SJSA1 (cell line): ENCODE measurements around the gene BTRC. TPM values are rescaled to one million over a fixed set of nuclear protein-coding genes. Genes with fewer than 3 reads are reported as not detected.
"Not testable (repeated sequence)": the region's sequence is repeated elsewhere in the genome, so short reads cannot be mapped to it uniquely, and the experiment has no call there.

Experiments used
- DNase-seq, 2 experiments: peaks; one replicate each; pipeline ENCODE4 v3.0.0-alpha.2; 2015 to 2020; ENCODE audit warnings: low spot score in 2 of 2, low read depth in 1 of 2
- H3K27ac ChIP-seq: fragments of 250-450 bp; sonication (Bioruptor Pico); 2 replicates; pipeline ENCODE4 v1.5.1; 2020; ENCODE audit warnings: mild to moderate bottlenecking, moderate library complexity
- H3K27me3 ChIP-seq: fragments of 250-450 bp; sonication (Bioruptor Pico); replicated peaks from 2 replicates; pipeline ENCODE4 v1.5.1; 2020; ENCODE audit warnings: mild to moderate bottlenecking, moderate library complexity
- H3K36me3 ChIP-seq: fragments of 250-450 bp; sonication (Bioruptor Pico); 2 replicates; pipeline ENCODE4 v1.5.1; 2020; ENCODE audit warnings: mild to moderate bottlenecking
- H3K4me1 ChIP-seq: fragments of 250-450 bp; sonication (Bioruptor Pico); replicated peaks from 2 replicates; pipeline ENCODE4 v1.6.1; 2021; ENCODE audit warnings: mild to moderate bottlenecking
- H3K4me3 ChIP-seq: fragments of 250-450 bp; sonication (Bioruptor Pico); 2 replicates; pipeline ENCODE4 v1.5.1; 2020; ENCODE audit warnings: mild to moderate bottlenecking
- H3K9me3 ChIP-seq: fragments of 250-450 bp; sonication (Bioruptor Pico); replicated peaks from 2 replicates; pipeline ENCODE4 v1.5.1; 2020; ENCODE audit warnings: mild to moderate bottlenecking
- total RNA-seq: library from RNA; depleted of rRNA; stranded (reverse); fragments of >200 nt; shearing (Covaris generic); gene quantifications from 2 replicates; pipeline ENCODE4 v1.2.3, GENCODE V29; 2014; rRNA removed

The BTRC gene
- 11.7 and 13.4 TPM in 2 replicates for total RNA-seq

DNA sequence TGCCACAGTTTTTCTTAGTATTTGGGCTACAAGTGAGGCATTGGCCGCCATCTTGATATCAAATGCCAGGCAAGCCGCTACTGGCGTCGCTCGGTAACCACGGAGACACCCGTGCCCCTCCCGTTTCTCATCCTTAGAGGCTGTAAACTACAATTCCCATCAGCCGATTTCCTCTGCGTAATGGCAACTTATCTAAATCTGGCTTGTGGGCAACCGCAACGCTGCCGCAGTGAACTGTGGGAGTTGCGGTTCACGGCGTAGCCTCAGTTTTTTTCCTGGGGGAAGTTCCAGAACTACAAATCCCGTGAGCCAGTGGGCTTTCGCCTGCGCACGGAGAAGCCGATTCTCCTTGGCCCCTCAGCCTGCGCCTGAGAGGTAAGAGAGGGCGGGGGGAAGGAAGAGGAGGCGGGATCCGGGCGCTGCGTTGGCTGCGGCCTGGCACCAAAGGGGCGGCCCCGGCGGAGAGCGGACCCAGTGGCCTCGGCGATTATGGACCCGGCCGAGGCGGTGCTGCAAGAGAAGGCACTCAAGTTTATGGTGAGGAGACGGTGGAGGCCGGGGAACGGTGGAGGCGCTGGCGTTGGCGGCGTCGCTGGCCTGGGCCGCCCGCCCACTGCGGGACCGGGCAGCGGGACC is at the start of gene BTRC:
Gene BTRC, plus strand, starts transcription at position 474 of the 636 bp plus-strand sequence. Its CDS starts 16 bp downstream, at position 490.
- peaks cover 15% of the 10 kb centered on the region for H3K36me3 ChIP-seq
- H3K9me3 ChIP-seq = no peaks in the 10 kb centered on the region
- peak within 1 kb of the TSS; percentile 46 for H3K27ac ChIP-seq
- DNase-seq = peak; percentile 98
- peaks cover 3% of the 10 kb centered on the region; the same call in 1 of the 2 replicates for H3K27me3 ChIP-seq
- H3K4me1 ChIP-seq = peaks cover 23% of the 10 kb centered on the region
- H3K4me3 ChIP-seq = peak within 1 kb of the TSS; percentile 74

DNA sequence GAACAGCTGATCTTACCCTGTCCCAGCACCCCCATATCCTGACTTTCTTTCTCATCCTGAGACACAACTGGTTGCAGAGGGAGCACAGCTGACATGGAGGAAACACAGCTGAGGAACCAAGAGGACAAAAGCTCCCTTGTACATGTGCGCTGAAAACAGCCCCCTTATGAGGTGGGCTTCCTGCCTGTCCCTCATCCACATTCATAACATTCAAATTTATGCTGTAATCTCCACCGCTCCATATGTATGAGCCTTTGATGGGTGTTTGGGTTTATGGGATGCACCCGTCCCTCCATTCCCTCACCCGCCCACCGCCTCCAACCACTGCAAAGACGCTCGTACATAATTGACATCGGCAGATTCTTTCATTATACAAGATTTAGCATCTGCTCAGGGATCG is 49.6 kb upstream of the BTRC start:
- H3K27me3 ChIP-seq = peaks cover 38% of the 10 kb centered on the region
- no peak for DNase-seq
- H3K36me3 ChIP-seq = no peaks in the 10 kb centered on the region
- H3K4me1 ChIP-seq = no peaks in the 10 kb centered on the region
- H3K9me3 ChIP-seq = no peaks in the 10 kb centered on the region
- H3K4me3 ChIP-seq = no peak overlapping the region
- H3K27ac ChIP-seq = no peak overlapping the region

- no peak overlapping the region for H3K27ac ChIP-seq
- no peak overlapping the region for H3K4me3 ChIP-seq
- peaks cover 50% of the 10 kb centered on the region for H3K27me3 ChIP-seq
- H3K4me1 ChIP-seq = no peaks in the 10 kb centered on the region
- no peaks in the 10 kb centered on the region for H3K36me3 ChIP-seq
- no peak for DNase-seq
- H3K9me3 ChIP-seq = no peaks in the 10 kb centered on the region
Observed at GRCh38 chr10:101305320-101306241, 48.4 kb upstream of the BTRC start.

- no peak overlapping the region for H3K4me3 ChIP-seq
Observed at GRCh38 chr10:101308051-101308450, 45.9 kb upstream of the BTRC start.

DNA sequence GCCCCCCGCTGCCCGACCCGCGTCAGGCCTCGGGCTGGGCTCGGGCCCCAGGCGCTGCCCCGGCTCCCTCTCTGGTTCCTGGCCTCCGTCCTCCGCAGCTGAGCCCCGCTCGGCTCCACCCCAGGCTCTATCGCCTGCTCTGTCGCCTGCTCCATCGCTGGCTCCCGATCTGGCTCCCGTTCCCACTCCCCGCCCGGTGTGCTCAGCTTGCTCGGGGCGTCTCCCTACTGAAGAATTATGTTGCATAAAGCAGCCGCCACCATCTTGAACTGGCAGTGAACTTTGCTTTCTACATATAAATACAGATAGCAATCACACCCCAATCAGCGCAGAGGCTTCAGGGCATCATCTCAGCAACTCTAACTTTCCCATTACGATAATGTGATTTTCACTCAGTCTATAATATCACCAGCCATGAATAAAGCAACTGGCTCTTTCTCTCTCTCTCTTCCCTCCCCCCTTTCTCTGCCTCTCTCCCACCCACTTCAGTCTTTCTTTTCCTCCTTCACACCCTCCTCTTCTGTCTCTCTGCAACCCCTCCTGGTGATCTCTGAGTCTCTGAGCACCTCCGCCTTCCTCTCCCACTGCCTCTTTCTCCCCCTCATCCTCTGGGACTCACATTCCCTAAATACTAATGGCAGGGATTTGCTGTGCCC is 43.3 kb upstream of the BTRC start:
- H3K4me1 ChIP-seq = no peaks in the 10 kb centered on the region
- H3K9me3 ChIP-seq = no peaks in the 10 kb centered on the region
- no peaks in the 10 kb centered on the region for H3K36me3 ChIP-seq
- H3K27ac ChIP-seq = no peak overlapping the region
- H3K27me3 ChIP-seq = peaks cover 54% of the 10 kb centered on the region
- H3K4me3 ChIP-seq = no peak overlapping the region
- no peak for DNase-seq

More at GRCh38 chr10:101308051-101308450, 45.9 kb upstream of the BTRC start:
- no peaks in the 10 kb centered on the region for H3K36me3 ChIP-seq
- DNase-seq = no peak
- peaks cover 59% of the 10 kb centered on the region for H3K27me3 ChIP-seq
- H3K4me1 ChIP-seq = no peaks in the 10 kb centered on the region
- no peaks in the 10 kb centered on the region for H3K9me3 ChIP-seq
- no peak overlapping the region for H3K27ac ChIP-seq

DNA sequence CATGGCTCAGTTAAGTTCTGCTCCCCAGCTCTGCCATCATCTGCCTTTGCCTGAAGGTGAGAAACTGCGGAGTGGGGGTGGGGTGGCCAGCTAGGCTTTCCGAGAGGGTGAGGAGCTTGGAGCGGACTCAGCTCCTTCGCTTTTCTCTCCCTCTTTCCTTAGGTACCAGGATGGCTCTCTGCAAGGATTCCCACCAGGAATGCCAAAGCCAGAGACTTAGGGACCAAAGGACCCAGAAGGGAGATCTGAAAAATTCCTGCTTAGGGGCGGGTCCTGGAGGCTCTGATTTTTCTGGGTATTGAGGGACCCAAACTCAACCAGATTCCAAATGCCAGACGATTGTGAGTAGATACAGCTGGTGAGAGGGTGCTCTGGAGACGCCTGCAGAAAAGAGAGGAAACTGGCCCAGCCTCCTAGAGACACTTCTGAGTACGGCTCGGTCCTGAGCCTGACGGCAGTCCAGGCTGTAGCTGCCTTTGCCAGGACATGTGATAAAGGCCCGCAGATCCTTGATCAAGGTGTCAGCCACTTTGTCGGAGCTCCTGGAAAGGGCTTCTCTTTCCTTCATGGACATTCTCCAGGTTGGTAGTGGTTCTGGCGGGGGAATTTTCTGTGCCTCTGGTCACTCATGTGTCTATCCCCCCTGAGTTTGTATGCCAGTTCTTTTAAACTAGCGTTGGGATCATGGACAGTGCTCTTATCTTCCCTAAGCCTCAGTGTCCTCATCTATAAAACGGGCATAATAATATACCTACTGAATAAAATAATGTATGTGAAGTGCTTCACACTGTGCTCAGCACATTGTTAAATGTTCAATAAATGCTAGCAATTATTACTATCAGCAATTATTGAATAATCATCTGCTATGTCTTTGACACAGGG is 42.5 kb upstream of the BTRC start:
- H3K27me3 ChIP-seq = peaks cover 53% of the 10 kb centered on the region
- DNase-seq = no peak
- no peak overlapping the region for H3K27ac ChIP-seq
- H3K36me3 ChIP-seq = no peaks in the 10 kb centered on the region
- H3K4me1 ChIP-seq = no peaks in the 10 kb centered on the region
- no peaks in the 10 kb centered on the region for H3K9me3 ChIP-seq
- H3K4me3 ChIP-seq = no peak overlapping the region

- Histone ChIP-seq H3K9me3 (no peaks in the 10 kb centered on the region), H3K4me1 (no peaks in the 10 kb centered on the region), H3K4me3 (no peak overlapping the region), H3K36me3 (no peaks in the 10 kb centered on the region), H3K27me3 (peaks cover 21% of the 10 kb centered on the region), H3K27ac (no peak overlapping the region)
- no peak for DNase-seq
Observed at GRCh38 chr10:101319241-101319915, 34.6 kb upstream of the BTRC start.

GRCh38 chr10:101321073-101321472 is 32.9 kb upstream of the BTRC start:
- Histone ChIP-seq H3K27ac (no peak overlapping the region), H3K9me3 (no peaks in the 10 kb centered on the region), H3K36me3 (no peaks in the 10 kb centered on the region), H3K27me3 (peaks cover 23% of the 10 kb centered on the region), H3K4me3 (no peak overlapping the region), H3K4me1 (no peaks in the 10 kb centered on the region)
- no peak for DNase-seq

DNA sequence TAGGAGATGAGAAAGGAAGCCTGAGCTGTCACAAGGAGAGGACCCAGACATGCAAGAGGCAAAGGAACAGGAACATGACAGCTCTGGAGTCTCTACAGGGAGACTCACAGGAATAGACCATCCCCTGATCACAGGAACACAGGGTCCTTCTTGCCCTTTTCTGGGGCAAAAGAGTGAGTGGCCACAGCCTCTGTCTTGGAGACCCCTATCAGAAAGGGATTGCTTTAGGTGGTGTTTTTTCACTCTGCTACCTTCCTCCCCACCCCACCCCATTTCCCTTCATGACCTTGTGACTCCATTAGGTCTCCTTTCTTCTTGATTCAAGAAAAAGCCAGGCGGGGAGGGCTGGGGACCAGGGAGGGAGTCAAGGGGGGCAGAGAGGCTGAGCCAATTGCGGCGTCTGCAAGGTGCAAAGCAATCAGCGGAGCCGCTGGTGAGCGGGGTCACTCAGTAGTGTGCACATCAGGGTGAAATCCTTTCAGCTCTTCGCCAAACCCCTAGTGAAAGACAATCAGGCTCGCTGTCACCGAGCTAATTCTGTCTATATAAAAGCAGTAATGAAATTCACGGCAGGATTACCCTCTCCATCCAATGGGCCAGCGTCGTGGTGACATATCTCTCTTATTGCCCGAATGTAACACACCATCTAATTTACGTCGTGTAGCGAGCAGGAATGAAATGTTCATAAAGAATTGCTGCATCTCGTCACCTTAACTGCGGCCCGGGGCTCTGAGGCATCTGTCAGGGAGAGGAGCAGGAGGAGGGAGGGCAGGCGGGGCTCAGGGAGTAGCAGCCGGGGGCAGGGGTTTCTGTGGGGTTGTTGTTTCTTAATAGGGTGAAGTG is 31.5 kb upstream of the BTRC start:
- Histone ChIP-seq H3K36me3 (no peaks in the 10 kb centered on the region), H3K9me3 (no peaks in the 10 kb centered on the region), H3K4me3 (no peak overlapping the region), H3K27me3 (peaks cover 29% of the 10 kb centered on the region), H3K27ac (no peak overlapping the region), H3K4me1 (no peaks in the 10 kb centered on the region)
- DNase-seq = no peak

GRCh38 chr10:101323495-101323894 is 30.5 kb upstream of the BTRC start:
- no peaks in the 10 kb centered on the region for H3K36me3 ChIP-seq
- no peak for DNase-seq
- no peak overlapping the region for H3K4me3 ChIP-seq
- no peaks in the 10 kb centered on the region for H3K4me1 ChIP-seq
- peaks cover 29% of the 10 kb centered on the region for H3K27me3 ChIP-seq
- H3K9me3 ChIP-seq = no peaks in the 10 kb centered on the region
- no peak overlapping the region for H3K27ac ChIP-seq

- H3K9me3 ChIP-seq, DNase-seq, H3K4me1 ChIP-seq, H3K27ac ChIP-seq, H3K36me3 ChIP-seq, H3K4me3 ChIP-seq: not testable (repeated sequence)
- H3K27me3 ChIP-seq = peaks cover 51% of the 10 kb centered on the region
Observed at GRCh38 chr10:101327454-101327853, 26.5 kb upstream of the BTRC start.

DNA sequence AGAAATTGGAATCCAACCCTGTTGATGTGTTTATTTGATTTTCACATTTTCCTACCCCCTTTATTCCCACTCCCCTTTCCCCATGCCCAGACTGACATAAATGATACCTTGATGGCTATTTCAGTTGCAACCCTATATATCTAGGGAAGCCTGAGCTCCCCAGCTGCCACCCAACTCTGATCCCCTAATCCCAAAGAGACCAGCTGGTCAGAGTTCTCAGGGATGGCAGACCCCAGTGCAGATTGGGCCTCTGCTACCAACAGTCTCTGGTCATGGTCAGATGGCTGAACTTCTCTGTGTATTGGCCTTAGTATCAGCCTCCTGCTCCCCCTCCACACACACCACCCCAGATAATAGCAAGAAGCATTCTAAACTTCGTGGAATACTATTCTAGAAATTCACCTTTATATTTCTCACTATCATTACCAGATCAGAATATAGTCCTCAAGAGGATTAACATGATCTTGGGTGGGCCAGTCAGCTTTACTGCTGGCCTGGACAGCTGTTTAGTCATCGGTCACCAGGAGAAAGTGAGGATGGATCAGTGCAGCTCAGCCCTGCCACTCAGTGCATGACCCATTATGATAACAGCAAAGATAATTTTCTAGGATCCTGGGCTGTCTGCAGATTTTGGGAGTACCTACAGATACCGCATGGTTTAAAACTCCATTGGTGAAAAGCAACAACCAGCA is 24.5 kb upstream of the BTRC start:
- Histone ChIP-seq H3K27me3 (peaks cover 46% of the 10 kb centered on the region), H3K9me3 (no peaks in the 10 kb centered on the region), H3K4me1 (no peaks in the 10 kb centered on the region), H3K4me3 (no peak overlapping the region), H3K27ac (no peak overlapping the region), H3K36me3 (no peaks in the 10 kb centered on the region)
- no peak for DNase-seq
